Smooth muscle cell (in vitro differentiated cells): ENCODE results near the gene ARID3B. TPM values are rescaled to one million over a fixed set of nuclear protein-coding genes. Genes with fewer than 3 reads are reported as not detected.

Source experiments
- DNase-seq: peaks from one replicate; lab custom pipeline; 2025; ENCODE audit not compliant: unreplicated experiment; lab: John Stamatoyannopoulos, UW
- H2AFZ ChIP-seq: fragments of 200-600 bp; sonication (generic); 2 replicates; pipeline ENCODE4 v1.6.0; 2016; ENCODE audit warnings: antibody characterized with exemption, low read depth, mild to moderate bottlenecking
- H3F3A ChIP-seq: fragments of 200-600 bp; sonication (generic); 2 replicates; pipeline ENCODE4 v1.6.0; 2017; ENCODE audit warnings: antibody characterized with exemption, low read depth
- H3K27ac ChIP-seq: fragments of 200-600 bp; sonication (generic); 2 replicates; pipeline ENCODE4 v1.5.1; 2016; ENCODE audit warnings: low read depth, mild to moderate bottlenecking
- H3K27me3 ChIP-seq: fragments of 200-600 bp; sonication (generic); 2 replicates; pipeline ENCODE4 v1.6.1; 2016; ENCODE audit warnings: low read depth, mild to moderate bottlenecking
- H3K36me3 ChIP-seq: fragments of 200-600 bp; sonication (generic); 2 replicates; pipeline ENCODE4 v1.5.1; 2016; ENCODE audit warnings: low read depth
- H3K4me1 ChIP-seq: fragments of 200-600 bp; sonication (generic); 2 replicates; pipeline ENCODE4 v1.5.1; 2016; ENCODE audit warnings: low read depth
- H3K4me2 ChIP-seq: fragments of 200-600 bp; sonication (generic); 2 replicates; pipeline ENCODE4 v1.6.0; 2016; ENCODE audit warnings: mild to moderate bottlenecking
- H3K4me3 ChIP-seq: fragments of 200-600 bp; sonication (generic); 2 replicates; pipeline ENCODE4 v1.5.1; 2016; ENCODE audit warnings: mild to moderate bottlenecking
- H3K79me2 ChIP-seq: fragments of 200-600 bp; sonication (generic); 2 replicates; pipeline ENCODE4 v1.6.0; 2016; ENCODE audit warnings: low read depth, mild to moderate bottlenecking
- H3K9ac ChIP-seq: fragments of 200-600 bp; sonication (generic); 2 replicates; pipeline ENCODE4 v1.6.0; 2016; ENCODE audit warnings: low read depth
- H3K9me3 ChIP-seq: fragments of 200-600 bp; sonication (generic); replicated peaks from 2 replicates; pipeline ENCODE4 v1.5.1; 2016; ENCODE audit warnings: low read depth
- H4K20me1 ChIP-seq: fragments of 200-600 bp; sonication (generic); 2 replicates; pipeline ENCODE4 v1.6.0; 2016; ENCODE audit warnings: low read depth
- WGBS: methylation state at CpG from one replicate; pipeline ENCODE4 v1.1.7; 2016; ENCODE audit warnings: low lambda C conversion rate; 5-methylcytosine and 5-hydroxymethylcytosine counted together
- polyA plus RNA-seq: library from polyadenylated mRNA; unstranded; fragments of >200 nt; fragmentation: Nextera tagmentation; extraction: Ambion mirVana; gene quantifications from 2 replicates; pipeline ENCODE4 v1.2.1, GENCODE V29; 2016
- total RNA-seq: library from RNA; depleted of rRNA; stranded (reverse); fragments of >200 nt; gene quantifications from 2 replicates; pipeline ENCODE4 v1.2.3, GENCODE V29; 2014
- TF ChIP-seq, protein P1 (sequence below): fragments of 200-600 bp; sonication (generic); IDR thresholded peaks from 2 replicates; pipeline ENCODE4 v1.5.1; 2017; ENCODE audit warnings: borderline replicate concordance, mild to moderate bottlenecking, antibody characterized with exemption; ENCODE audit not compliant: insufficient read depth, poor library complexity, severe bottlenecking

The ARID3B gene
- total and polyA plus RNA-seq, 2 experiments from 2014 or later: 7.2 to 7.7 TPM

- DNase-seq: no peak
- H2AFZ ChIP-seq: no peak overlapping the region
- H3F3A ChIP-seq: no peaks in the 10 kb centered on the region
- H3K27me3 ChIP-seq: no peaks in the 10 kb centered on the region
- peaks cover 43% of the 10 kb centered on the region for H3K79me2 ChIP-seq
- 91% methylated on average over 5 of the region's 5 CpGs for WGBS
- H4K20me1 ChIP-seq: peaks cover 48% of the 10 kb centered on the region
- H3K4me2 ChIP-seq: no peak overlapping the region
- H3K9ac ChIP-seq: no peak overlapping the region
- TF ChIP-seq, protein P1, sequence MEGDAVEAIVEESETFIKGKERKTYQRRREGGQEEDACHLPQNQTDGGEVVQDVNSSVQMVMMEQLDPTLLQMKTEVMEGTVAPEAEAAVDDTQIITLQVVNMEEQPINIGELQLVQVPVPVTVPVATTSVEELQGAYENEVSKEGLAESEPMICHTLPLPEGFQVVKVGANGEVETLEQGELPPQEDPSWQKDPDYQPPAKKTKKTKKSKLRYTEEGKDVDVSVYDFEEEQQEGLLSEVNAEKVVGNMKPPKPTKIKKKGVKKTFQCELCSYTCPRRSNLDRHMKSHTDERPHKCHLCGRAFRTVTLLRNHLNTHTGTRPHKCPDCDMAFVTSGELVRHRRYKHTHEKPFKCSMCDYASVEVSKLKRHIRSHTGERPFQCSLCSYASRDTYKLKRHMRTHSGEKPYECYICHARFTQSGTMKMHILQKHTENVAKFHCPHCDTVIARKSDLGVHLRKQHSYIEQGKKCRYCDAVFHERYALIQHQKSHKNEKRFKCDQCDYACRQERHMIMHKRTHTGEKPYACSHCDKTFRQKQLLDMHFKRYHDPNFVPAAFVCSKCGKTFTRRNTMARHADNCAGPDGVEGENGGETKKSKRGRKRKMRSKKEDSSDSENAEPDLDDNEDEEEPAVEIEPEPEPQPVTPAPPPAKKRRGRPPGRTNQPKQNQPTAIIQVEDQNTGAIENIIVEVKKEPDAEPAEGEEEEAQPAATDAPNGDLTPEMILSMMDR: no peak
- no peak overlapping the region for H3K27ac ChIP-seq
- no peak overlapping the region for H3K4me3 ChIP-seq
- no peaks in the 10 kb centered on the region for H3K9me3 ChIP-seq
- H3K36me3 ChIP-seq: no peaks in the 10 kb centered on the region
- H3K4me1 ChIP-seq: no peaks in the 10 kb centered on the region
Measured at GRCh38 chr15:74558706-74559105, 17.7 kb downstream of the ARID3B start.

- no peak overlapping the region for H3K4me2 ChIP-seq
- WGBS: 95% methylated on average over 3 of the region's 3 CpGs
- H3K27me3 ChIP-seq: no peaks in the 10 kb centered on the region
- no peaks in the 10 kb centered on the region for H3K9me3 ChIP-seq
- DNase-seq: no peak
- no peaks in the 10 kb centered on the region for H3F3A ChIP-seq
- no peak overlapping the region for H3K9ac ChIP-seq
- H3K4me1 ChIP-seq: peaks cover 8% of the 10 kb centered on the region
- H3K27ac ChIP-seq: no peak overlapping the region
- TF ChIP-seq, protein P1: no peak
- H3K79me2 ChIP-seq: peaks cover 26% of the 10 kb centered on the region
- no peaks in the 10 kb centered on the region for H3K36me3 ChIP-seq
- H3K4me3 ChIP-seq: no peak overlapping the region
- peaks cover 68% of the 10 kb centered on the region for H4K20me1 ChIP-seq
- no peak overlapping the region for H2AFZ ChIP-seq
Measured at GRCh38 chr15:74563442-74563841, 22.4 kb downstream of the ARID3B start.

- Histone ChIP-seq H3K4me3 (no peak overlapping the region), H3F3A (no peaks in the 10 kb centered on the region), H2AFZ (no peak overlapping the region), H3K36me3 (no peaks in the 10 kb centered on the region), H3K9me3 (no peaks in the 10 kb centered on the region), H3K4me1 (peaks cover 8% of the 10 kb centered on the region), H3K4me2 (no peak overlapping the region), H3K79me2 (peaks cover 22% of the 10 kb centered on the region), H3K9ac (no peak overlapping the region), H4K20me1 (peaks cover 63% of the 10 kb centered on the region), H3K27me3 (no peaks in the 10 kb centered on the region), H3K27ac (no peak overlapping the region)
- 83% methylated on average over 1 of the region's 1 CpG for WGBS
- TF ChIP-seq, protein P1: no peak
- DNase-seq: no peak
Measured at GRCh38 chr15:74564182-74564581, 23.2 kb downstream of the ARID3B start.

DNA sequence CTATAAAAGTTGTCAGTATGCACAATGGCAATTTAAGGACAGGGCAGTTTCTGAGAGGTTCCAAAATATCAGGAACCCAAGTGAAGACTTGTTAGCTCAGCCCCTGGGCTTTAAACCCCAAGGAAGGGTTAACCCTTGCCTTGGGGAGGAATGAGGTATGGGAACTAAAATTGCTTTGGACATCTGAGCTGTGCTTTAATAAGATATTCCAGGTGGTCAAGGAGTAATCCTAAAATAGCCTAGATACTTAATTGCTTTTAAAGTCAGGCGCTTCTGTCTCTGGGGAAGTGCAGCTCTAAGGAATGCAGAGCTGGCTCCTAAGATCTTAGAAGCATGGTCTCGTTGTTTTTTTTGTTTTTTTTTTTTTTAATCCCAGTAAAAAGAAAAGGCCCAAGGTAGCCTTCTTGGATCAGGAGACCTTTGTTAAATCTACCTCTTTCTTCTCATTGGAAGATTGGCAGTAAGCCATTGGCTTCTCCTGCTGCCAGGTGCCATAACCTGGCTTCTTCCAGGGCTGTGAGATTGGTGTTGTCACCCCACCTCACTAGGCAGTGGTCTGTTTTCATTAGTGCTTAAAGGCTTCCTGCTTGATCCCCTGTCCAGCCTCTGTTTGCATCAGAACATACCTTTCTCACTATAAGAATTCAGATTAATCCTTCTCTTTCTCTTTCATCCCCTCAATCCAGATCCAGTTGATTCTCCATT is 24.5 kb downstream of the ARID3B start:
- WGBS: 62% methylated on average over 2 of the region's 2 CpGs
- H3K9ac ChIP-seq: no peak overlapping the region
- H3K4me3 ChIP-seq: no peak overlapping the region
- no peak for DNase-seq
- H3K27ac ChIP-seq: no peak overlapping the region
- H3K9me3 ChIP-seq: no peaks in the 10 kb centered on the region
- peaks cover 11% of the 10 kb centered on the region for H3K79me2 ChIP-seq
- H3K36me3 ChIP-seq: no peaks in the 10 kb centered on the region
- peaks cover 8% of the 10 kb centered on the region for H3K4me1 ChIP-seq
- no peaks in the 10 kb centered on the region for H3K27me3 ChIP-seq
- TF ChIP-seq, protein P1: no peak
- no peak overlapping the region for H3K4me2 ChIP-seq
- peaks cover 65% of the 10 kb centered on the region for H4K20me1 ChIP-seq
- H3F3A ChIP-seq: no peaks in the 10 kb centered on the region
- H2AFZ ChIP-seq: no peak overlapping the region
